HUDEP-2 (cell line): ENCODE data around the gene CCNE1.
"Not testable (repeated sequence)": the region's sequence is repeated elsewhere in the genome, so short reads cannot be mapped to it uniquely, and the experiment has no call there.

Experiments used
- DNase-seq, 76 experiments: peaks; one replicate each; lab custom pipeline; 2025; ENCODE audit not compliant: unreplicated experiment in 76 of 76; lab: John Stamatoyannopoulos, UW

Gene CCNE1

DNA sequence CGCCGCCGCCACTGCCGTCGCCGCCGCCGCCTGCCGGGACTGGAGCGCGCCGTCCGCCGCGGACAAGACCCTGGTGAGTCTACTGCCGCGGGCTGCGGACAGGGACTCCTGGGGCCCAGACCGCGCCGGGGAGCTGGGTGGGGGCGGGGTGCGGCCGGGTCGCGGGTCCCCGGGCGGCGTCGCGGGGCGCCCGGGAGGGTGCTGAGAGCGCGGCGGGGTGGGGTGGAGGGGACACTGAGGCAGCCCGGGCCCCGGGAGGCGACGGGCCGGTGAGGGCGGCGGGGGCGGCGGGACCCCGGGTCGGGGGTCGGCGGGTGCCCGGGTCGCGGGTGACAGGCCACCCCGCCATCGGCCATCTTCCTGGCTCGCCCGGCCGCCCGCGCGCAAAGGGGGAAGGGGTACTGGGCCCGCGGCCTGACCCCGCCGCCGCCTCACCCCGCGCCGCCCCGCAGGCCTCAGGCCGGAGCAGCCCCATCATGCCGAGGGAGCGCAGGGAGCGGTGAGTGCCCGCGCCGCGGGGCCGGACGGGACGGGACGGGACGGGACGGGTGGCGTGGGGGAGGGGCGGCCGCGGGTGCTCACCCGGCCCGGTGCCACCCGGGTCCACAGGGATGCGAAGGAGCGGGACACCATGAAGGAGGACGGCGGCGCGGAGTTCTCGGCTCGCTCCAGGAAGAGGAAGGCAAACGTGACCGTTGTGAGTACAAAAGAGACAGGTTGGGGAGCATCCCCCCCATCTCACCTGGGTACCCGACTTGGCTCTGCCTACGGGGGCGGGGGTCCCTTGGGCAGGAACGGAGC, 489 bp downstream of the CCNE1 start:
- peak in 4 of 76 experiments; percentile 13 to 46 (median 28) for DNase-seq

DNA sequence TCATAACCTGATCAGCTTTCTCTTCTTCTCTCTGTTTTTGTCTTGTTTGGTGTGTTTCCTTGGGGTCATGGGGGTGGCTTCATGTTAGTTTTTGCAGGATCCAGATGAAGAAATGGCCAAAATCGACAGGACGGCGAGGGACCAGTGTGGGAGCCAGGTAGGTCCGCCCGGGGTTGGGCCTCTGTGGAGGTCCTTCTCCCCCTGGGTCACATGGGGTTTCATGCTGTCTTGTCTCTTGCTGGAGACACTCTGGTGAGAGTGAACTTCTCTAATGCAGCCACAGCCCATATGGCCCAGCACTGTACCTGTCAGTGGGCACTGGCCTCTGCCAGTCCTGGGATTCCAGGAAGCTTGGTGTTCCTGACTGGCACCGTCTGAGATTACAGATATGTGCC, 1.1 kb downstream of the CCNE1 start:
- DNase-seq: peak in 7 of 76 experiments; percentile 11 to 80 (median 17)

DNA sequence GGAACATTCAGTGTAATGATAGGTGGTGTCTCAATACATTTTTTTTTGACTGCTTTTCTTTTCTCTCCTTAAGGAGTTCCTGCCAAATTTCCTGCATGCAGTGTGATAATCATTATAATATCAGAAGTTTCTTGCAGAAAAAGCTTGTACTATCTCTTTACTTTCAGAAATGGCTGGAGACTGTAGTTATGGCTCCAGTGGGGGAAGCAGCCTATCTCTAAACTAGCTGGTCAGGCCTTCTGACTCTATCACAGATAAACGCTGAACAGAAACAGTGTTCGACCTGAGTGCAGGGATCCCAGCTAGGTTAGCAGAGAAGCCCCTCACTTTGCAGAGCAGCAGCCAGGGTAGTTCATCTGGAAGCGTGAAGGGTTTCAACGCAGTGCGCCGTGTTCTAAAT, 1.9 kb downstream of the CCNE1 start:
- peak in 48 of 76 experiments; percentile 12 to 76 (median 45) for DNase-seq

DNA sequence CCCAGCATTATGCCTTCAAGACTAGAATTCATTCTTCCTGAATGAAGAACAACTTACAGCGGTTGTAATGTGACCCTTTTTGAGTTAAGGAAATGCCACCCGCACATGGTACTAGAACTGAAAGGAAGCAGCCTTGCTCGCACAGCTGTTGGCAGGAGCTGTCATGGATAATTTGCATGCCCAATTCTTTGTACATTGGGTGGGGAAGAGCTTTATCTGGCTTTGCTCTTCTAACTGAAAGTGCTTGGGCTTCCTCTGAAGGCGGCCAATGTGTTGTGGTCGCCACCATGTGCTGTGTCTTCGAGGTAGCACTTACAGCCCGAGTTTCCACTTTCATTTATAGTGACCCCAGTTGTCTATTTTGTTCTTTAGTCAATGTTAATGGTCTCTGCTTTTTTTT, 3.4 kb downstream of the CCNE1 start:
- DNase-seq: peak in 70 of 76 experiments; percentile 12 to 84 (median 62)

DNA sequence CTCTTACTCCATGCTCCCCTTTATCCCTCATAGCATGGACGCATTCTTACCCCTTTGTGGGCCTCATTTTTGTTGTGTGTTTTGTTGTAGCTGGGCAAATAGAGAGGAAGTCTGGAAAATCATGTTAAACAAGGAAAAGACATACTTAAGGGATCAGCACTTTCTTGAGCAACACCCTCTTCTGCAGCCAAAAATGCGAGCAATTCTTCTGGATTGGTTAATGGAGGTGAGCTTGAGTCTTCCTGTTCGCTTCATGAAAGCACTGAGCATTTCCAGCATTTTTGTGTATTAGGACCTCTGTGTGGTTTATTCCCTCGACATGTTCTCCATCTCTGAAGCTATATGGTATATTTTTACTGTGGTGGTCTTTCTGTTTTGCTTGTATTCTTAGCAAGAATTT, 5.5 kb downstream of the CCNE1 start:
- no peak for DNase-seq

DNA sequence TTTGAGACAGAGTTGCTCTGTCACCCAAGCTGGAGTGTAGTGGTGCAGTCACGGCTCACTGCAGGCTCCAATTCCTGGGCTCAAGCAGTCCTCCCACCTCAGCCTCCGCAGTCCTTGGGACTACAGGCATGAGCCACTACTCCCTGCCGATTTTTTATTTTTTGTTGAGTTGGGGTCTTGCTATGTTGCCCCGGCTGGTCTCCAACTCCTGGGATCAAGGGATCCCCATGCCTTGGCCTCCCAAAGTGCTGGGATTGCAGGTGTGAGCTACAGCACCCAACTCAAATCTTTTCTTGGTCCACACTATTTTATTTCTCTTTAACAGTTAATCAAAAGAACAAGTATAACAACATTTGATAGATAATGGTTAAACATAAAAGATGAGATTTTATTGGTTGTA, 7.5 kb downstream of the CCNE1 start:
- no peak for DNase-seq

DNA sequence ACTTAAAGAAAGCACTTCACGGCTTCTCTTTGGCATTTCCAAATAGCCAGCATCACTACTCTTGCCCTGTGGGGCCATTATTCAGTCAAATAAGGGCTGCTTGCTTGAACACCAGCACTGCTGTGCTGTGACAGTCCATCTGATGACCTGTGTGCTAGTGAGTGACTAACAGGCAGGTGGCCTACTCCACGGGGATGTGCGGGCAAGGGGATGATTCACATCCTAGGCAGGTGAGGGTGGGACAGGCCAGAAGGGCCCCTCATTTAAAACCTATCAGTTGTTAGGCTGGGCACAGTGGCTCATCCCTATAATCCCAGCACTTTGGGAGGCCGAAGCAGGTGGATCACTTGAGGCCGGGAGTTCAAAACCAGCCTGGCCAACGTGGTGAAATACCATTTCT, 8.2 kb downstream of the CCNE1 start:
- no peak for DNase-seq

DNA sequence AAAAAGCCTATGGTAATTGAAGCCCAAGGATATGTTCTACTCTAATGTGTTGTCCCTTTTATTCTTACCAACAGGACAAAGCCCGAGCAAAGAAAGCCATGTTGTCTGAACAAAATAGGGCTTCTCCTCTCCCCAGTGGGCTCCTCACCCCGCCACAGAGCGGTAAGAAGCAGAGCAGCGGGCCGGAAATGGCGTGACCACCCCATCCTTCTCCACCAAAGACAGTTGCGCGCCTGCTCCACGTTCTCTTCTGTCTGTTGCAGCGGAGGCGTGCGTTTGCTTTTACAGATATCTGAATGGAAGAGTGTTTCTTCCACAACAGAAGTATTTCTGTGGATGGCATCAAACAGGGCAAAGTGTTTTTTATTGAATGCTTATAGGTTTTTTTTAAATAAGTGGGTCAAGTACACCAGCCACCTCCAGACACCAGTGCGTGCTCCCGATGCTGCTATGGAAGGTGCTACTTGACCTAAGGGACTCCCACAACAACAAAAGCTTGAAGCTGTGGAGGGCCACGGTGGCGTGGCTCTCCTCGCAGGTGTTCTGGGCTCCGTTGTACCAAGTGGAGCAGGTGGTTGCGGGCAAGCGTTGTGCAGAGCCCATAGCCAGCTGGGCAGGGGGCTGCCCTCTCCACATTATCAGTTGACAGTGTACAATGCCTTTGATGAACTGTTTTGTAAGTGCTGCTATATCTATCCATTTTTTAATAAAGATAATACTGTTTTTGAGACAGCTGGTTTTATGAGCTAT, 12.0 kb downstream of the CCNE1 start:
- DNase-seq: no peak

DNA sequence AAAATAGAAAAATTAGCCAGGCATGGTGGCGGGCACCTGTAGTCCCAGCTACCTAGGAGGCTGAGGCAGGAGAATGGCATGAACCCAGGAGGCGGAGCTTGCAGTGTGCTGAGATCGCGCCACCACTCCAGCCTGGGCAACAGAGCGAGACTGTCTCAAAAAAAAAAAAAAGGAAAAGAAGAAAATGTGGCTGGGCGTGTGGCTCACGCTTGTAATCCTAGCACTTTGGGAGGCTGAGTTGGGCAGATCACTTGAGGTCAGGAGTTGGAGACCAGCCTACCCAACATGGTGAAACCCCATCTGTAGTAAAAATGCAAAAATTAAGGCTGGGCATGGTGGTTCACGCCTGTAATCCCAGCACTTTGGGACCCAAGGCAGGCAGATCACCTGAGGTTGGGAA, 13.5 kb downstream of the CCNE1 start:
- DNase-seq: not testable (repeated sequence)

DNA sequence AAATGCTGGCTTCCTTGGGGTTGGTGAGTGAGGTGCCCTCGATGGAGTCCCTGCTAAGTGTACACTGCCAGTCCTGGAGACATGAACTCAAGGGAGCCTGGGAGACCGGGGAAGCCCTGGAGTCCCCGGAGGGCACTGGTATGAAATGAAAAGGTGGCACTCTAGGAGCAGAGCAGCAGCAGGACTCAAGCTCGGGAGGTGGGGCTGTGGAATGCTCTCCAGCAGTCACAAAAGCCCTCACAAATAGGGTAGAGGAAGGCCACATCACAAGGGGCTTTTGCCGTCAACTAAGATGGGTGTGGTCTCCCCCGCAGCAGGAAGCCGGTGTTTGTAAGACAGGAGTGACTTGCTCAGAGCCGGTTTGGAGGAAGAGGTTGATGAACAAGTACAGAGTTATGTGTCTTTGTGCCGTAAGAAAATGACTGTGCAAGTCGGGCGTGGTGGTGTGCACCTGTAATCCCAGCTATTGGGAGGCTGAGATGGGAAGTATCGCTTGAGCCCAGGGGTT, 19.3 kb downstream of the CCNE1 start:
- DNase-seq: no peak

DNA sequence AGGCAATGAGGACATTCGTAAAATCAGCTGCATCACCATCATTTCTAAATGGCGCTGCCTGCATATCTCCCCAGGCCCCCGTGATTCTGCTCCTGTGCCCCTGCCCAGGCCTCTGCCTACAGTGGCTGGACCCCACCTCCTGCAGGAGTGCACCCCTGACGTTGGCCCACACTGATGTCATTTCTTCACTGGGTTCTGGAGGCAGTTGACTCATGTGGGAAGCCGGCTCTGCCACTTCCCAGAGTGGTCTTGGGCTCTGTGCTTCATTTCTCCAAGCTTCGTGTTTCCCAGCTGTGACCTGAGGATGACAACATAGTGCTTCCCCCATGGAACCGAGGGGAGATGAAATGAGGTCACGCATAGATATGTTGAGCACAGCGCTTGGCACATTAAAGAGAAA, 19.9 kb downstream of the CCNE1 start:
- no peak for DNase-seq

DNA sequence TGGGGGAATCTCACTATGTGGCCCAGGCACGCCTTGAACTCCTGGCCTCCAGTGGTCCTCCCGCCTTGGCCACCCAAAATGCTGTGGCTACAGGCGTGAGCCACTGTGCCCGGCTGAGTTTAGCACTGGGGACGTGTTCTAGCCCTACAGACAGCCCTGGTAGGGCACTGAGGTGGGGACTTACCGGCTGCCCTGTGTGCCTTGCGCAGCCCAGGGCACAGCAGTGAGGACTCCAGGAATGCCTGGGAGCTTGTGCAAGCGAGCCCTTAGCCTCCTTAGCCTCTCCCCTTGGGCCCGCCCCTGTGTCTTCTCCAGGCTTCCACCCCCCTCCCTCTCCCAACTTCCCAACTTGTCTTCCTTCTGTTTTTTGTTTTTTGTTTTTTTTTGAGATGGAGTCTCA, 21.0 kb downstream of the CCNE1 start:
- DNase-seq: no peak

DNA sequence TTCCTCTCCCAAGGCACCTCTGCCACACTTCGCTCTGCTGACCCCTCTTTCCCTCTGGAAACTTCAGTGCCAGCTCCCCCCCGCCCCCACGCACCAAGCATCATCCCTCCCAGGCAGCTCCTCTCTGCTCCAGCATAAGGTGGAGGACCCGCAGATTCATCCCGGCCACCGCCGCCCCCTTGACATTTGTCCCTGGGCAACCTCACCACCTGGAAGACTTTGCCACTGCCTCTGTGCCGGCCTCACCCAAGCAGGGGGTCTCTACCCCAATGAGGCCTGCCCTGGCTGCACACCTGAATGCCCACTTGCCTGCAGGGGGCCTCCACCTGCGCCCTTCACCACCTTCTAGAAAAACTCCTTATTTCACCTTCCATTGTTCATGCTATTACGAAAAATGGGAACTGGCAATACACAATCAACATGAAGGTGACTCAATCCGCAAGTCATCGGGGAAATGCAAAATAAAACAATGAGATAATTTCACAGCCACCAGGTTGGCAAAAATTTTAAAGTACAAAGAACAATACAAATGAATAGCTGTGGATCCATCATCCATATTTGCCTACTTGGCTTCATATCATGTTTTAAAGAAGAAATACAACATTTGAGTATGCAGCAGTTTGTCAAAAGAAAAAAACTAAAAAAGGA, 21.9 kb downstream of the CCNE1 start:
- DNase-seq: no peak

DNA sequence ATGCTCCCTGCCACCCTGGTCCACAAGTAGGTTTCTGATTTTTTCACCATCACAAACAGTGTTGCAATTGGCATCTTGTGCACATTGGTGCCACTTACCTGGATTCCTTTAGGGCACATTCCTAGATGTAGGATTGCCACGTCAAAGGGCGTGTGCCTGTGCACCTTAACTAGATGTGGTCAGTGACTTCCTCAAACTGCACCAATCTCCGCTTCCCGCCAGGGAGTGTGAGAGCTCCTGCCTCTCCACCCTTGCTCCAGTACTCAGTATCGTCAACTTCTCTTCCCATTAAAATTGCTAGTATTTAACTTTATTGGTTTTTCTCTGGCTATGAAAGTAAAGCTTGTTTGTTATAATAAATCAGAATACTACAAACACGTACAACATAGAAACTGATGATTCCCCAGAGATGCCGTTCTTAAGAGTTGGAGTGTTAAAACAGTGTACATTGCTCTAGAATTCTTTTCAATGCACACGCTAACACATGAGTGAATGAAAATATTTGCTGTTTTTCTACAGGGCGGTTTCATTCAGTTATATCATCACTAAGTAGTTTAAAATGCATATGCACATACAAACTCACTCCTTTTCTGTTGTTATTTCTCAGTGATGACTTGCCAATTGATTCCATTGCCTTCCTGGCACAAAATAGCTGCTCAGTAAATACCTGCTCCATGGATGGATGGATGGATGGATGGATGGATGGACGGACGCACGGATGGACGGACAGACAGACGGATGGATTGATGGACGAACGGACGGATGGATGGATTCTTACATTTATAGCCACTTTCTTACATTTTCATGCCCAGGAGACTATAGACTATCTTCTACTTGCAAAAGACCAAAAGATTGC, 23.4 kb downstream of the CCNE1 start:
- DNase-seq: no peak

DNA sequence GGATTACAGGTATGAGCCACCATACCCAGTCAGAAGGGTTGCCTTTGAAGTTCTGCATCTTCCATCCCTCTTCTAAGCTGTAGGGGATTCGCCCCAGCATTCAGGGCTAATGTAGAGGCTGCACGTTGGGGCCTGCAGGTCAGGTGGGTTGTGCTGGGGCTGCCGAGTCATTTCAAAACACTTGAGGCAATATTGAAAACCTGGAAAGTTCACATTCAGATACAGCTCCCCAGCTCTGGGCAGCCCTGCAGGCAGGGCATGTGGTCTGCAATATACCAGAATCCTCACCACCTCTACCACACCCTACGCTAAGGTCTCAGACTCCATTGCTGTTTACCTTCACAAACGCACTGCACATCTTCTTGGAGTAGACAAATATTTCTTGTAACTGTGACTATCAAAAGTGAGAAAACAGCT, 24.6 kb downstream of the CCNE1 start:
- DNase-seq: no peak

DNA sequence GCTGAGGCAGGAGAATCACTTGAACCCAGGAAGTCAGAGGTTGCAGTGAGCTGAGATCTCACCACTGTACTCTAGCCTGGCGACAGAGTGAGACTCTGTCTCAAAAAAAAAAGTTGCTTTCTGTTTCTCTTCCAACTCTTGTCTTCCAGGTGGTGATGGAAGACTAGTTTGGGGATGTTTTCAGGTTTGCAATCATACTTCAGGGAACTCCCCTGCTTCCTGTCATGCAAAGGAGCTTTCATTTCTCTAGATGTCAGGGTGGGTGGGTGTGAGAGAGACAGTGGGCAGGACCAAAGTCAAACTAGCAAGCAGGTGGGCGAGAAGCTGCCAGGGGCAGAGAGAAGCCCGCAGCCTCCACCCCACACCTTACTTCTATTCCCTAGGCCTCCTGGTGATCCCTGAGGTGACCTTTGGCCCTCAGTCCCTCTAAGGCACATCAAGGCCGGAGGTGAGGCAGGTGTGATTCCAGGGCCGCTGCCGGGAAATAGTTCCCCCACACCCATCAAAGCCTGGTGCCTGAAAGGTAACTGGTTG, 25.7 kb downstream of the CCNE1 start:
- DNase-seq: no peak

DNA sequence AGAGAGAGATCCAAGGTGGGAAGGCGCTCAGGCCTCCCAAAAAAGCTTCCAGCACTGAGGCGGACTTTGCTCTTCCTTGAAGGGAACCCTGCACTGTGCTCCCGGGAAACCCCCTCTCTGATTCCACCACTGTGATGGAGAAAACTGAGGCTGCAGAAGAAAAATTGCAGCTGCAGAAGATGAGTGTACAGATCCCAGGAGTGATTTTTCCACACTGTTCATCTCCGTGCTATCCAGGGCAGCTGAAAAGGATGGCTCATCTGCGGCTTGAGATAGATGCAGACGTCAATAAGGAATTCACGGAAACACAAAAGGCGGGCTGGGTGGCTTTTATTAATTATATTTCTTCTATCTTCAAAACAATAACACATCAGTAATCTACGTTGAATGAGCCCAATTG, 26.2 kb downstream of the CCNE1 start:
- no peak for DNase-seq

DNA sequence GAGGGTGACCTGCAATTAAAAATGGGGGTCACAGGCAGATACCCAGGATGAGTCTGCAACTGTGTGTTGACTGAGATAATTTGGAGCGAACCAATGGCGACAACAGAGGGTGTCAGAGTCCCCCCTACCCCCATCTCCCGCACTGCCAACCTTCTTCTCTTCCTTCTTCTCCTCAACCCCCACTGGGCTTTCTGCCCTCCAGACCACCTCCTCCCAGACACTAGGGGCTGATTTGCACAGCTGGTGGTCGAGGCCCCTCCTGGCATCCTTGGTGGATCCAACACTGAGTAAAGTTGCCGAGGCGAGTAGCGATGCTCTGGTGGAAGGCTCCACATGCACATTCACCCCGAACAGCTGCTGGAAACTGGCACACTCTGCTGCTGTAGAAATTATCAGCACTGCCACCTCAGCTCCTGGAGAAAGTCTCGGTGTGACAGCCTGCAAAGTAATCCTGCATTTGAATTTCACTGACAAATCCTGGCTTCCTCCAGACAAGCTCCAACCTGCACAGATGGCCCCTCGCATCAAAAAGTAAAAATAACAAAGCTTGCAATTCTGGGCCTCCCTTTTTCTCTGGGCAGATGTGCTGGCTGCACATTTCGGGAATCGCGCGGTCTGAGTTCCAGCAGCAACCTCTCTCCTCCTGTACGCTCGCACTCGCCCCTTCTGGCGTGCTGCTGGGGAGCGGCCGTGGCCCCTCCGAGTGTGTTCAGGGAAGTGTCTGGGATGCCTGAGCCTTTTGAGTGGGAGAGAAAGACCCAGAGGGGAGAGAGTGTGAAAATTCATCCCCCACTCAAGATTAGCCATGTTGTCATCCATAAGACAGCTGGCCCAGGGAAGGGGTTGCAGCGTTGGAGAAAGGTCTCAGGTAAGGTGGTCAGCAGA, 28.5 kb downstream of the CCNE1 start:
- DNase-seq: no peak

DNA sequence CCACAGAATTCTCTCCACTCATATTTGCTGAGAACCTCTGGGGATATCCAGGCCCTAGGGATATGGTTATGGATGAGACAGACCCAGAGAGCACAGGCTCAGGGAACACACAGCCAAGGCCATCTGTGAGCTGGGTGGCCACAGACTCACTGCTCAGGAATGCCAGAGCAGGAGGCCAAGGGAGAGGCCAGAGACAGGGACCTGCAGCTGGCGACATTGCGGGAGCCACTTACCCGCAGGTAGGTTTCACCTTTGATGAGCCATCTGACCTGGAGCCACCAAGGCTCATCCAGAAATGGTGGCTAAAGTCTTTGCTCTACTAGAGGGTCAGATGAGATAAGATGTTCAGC, 29.4 kb downstream of the CCNE1 start:
- DNase-seq: no peak
